GM19397 (cell line): ENCODE results near the gene SPRY4.
A peak's percentile ranks its signal among the peaks of the same experiment; 100 is the strongest.
"Not testable (repeated sequence)": the region's sequence is repeated elsewhere in the genome, so short reads cannot be mapped to it uniquely, and the experiment has no call there.

Experiments
- ATAC-seq: cut with Tn5 transposase; IDR thresholded peaks from one replicate; pipeline ENCODE4 v1.9.1; 2021; ENCODE audit warnings: mild to moderate bottlenecking, moderate library complexity; ENCODE audit not compliant: unreplicated experiment

SPRY4 gene

DNA sequence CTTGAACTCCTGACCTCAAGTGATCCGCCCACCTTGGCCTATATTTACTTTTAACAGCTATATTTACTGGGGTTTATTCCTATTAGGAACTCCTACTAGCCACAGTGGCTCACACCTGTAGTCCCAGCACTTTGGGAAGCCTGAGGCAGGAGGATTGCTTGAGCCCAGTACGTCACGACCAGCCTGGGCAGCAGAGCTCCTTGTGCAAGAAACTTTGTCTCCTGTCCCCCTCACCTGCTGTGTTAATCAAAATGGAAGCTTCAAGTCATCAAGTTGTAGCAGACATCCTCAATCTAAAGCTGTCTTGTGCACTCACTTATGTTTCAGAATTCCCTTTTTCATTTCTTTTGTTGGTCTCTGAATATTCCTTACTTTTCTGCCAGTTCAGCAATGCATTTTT, 15.0 kb upstream of the SPRY4 start:
- no peak for ATAC-seq

DNA sequence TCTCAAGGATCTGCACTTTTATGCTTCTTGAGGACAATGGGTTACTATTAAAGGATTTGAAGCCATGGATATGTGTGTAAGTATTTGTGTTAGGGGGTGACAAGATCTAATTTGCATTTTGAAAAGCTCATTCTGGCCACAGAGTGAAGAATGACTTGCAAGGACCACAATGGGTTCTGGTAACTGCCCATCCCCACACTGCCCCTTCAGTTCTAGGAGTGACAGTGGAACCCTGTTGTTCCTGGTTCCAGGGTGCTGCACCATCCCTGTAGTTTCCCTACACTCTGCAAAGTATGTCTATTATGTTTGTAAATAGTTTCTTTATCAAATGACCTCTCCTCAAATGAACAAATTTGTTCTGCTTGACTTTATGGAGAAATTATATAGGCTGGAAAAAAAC, 9.7 kb upstream of the SPRY4 start:
- no peak for ATAC-seq

DNA sequence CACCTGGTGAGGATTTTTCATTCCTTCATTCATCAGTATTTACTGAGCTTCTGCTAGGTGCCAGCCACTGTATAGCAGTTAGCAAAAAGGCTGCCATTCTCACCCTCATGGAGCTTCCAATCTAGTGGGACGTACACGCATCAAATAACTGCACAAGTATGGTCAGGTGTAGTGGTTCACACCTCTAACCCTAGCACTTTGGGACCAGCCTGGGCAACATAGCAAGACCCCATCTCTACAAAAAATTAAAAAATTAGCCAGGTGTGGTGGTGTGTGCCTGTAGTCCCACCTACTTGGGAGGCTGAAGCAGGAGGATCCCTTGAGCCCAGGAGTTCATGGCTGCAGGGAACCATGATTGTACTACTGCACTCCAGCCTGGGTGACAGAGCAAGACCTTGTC, 8.9 kb upstream of the SPRY4 start:
- ATAC-seq = not testable (repeated sequence)

DNA sequence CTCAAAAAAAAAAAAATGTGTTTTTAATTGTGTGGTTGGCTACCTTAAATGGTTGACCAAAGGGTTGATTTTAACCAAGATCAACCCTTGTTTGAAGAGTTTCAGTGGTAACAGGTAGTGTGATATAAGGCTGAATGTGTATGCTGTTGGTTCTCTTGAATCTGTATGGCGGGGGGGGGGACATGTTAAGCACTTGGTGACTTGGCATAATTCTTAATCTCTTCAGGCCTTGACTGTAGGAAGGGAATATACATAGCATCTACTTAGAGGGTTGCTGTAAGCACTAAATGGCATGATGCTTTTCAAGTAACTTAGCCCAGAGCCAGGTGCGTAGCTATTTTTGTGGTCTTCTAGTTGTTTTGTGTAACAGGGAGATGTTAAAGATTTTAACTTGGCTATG, 5.6 kb upstream of the SPRY4 start:
- no peak for ATAC-seq

DNA sequence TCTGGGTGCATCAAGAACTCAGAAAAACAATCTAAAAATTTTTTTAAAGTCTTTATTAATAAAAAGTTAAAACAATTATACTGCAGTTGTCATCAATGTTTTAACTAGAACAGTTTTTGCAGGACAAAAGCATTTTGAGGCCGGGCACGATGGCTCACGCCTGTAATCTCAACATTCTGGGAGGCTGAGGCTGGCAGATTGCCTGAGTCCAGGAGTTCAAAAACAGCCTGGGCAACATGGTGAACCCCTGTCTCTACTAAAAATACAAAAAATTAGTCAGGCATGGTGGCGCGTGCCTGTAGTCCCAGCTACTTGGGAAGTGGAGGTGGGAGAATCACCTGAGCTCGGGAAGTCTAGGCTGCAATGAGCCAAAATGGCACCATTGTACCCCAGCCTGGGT, 5.2 kb upstream of the SPRY4 start:
- ATAC-seq = no peak

DNA sequence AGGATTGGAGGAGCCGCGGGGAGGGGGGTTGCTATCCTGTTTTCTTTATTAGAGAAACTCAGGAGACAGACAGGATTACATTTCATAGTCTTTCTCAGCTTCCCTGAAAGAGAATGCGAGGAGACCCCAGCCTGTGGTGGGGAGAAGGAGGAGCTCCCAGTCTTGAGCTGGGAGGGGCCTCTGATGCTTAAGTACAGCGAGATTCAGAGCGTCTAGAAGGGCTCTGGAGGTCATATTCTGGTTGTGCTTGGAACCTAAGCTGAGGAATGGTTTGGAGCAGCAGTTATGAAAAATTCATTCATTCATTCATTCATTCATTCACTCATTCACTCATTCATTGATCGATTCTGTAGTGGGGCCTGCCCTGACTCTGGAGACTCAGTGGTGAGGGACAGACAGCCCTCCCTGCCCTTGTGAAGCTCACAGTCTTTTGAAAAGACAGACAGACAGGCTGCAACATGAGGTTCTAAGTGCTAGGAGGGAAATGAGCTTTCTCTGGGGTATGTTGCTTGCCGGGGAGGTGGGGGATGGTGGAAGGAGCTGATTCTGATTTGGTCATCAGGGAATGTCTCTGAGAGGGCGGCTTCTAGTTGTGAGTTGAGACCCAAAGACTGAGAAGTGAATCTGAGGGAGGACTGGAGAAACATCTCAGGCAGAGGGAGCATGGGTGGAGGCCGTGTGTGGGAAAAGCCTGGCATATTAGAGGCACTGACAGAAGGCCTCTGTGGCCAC, 2.5 kb upstream of the SPRY4 start:
- ATAC-seq = no peak

DNA sequence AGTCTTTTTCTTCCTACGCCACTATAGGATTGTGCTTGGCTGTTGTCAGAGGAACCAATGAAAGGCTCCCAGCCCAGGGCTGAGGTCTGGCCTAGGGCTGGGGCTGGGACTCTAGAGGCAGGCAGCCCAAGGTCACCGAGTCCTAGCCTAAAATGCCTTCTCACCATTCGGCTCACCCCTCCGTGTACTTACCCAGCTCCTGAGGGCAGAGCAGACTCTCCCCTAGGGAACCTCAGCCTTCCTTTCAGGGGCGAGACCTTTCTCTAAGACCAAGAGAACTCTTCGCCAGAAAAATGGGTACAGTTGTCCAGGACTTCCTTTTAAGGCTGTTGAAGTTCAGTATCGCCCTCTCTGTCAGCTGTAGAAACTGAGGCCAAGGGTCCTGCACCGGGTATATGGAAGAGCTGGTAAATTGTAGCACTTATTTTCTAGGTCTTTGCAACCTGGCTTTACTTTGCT, 1.7 kb upstream of the SPRY4 start:
- no peak for ATAC-seq

DNA sequence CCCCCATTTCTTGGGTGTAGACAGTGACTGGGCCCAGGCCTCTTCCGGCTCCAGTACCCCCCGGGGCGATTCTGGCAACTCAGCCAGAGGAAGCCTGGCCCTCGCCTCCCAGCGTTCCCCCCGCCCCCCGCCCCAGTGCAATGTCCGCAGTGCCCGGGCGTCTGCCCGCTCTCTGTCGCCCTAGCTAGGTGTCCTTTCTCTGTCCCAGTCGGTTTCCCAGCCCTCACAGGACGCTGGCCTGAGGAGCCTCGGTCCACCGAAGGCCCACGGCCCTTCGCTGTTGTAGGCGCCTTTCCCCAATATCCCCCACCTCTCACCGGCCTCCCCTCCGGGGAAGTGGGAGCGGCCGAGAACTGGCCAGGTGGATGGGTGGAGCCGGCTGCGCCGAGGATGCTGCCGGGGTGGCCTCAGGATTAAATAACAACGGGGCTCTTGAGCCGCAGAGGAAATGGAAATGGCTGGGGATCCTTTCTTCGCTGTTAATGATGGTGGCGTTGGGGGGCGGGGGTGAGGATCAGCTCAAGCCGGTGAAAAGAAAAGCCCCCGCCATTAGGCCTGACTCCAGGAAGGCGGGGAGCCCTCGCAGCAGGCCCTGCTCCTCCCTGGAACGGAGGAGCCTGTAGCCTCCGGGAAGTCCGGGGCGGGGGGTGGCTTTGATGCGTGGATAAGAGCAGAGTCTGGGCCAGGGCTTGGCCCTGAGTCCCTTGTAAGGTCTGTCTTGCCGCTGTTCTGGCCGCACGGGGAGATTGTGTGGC, 1.1 kb upstream of the SPRY4 start:
- ATAC-seq = no peak

DNA sequence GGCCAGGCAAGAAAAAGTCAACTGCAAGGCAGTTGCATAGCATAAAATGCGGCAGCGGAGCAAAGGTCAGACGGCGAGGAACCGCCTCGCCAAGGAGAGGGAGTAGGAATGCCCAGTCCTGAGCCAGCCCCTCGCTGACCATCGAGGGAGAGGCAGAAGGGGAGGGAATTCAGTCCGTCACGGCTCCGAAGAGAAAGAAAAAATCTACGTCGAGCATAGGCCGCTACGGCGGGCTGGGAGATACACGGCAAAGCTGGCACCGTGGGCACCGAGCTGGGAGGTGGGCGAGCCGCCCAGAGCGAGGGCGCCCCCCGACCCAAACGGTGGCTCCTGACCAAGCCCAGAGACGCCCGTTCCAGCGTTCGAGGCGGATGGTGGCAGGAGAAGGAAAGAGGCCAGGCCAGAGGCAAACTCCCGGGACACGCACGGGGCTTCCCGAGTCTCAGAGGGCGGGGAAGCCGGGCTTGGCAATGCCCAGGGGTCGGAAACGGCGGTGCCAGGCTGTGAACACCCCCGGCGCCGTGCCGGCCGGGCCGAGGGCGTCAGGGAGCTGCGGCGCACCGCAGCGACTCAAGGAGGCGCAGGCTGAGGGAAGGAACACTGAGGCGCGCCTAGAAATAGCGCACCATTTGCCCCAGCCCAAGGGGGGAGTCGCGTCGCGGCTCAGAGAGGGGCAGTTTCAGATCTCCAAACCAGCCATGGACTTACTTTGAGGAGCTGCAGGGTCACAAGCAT, 518 bp downstream of the SPRY4 start:
- peak; percentile 48 for ATAC-seq

DNA sequence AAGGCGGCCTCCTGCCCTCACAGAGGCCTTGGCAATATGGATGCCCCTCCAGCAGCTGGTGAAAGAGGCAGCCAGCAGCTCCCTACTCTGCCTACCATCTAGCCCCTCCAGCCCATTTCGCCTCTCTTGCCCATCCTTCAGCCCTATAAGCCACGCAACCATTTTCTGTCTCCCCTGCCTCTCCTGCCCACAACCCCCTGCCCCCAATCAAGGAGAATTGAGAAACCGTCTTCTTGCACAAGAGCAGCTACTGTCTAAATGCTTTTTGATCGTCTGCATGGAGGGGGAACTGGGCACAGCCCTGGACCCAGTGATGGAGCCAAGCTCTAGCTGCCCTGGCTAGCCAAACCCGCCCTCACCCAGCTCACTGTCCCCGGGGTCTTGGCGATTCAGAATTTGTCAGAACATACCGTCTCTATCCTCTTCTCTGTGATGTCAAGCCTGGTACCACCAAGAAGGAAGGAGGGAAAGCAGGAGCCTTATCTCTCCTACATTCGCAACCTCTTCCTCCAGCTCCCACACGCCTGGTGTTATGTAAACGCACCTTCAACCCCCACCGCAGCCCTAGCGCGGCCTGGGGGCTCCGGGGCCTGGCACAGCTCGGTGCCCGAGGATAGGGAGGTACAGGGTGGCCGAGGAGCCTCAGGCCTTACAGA, 1.2 kb downstream of the SPRY4 start:
- no peak for ATAC-seq

DNA sequence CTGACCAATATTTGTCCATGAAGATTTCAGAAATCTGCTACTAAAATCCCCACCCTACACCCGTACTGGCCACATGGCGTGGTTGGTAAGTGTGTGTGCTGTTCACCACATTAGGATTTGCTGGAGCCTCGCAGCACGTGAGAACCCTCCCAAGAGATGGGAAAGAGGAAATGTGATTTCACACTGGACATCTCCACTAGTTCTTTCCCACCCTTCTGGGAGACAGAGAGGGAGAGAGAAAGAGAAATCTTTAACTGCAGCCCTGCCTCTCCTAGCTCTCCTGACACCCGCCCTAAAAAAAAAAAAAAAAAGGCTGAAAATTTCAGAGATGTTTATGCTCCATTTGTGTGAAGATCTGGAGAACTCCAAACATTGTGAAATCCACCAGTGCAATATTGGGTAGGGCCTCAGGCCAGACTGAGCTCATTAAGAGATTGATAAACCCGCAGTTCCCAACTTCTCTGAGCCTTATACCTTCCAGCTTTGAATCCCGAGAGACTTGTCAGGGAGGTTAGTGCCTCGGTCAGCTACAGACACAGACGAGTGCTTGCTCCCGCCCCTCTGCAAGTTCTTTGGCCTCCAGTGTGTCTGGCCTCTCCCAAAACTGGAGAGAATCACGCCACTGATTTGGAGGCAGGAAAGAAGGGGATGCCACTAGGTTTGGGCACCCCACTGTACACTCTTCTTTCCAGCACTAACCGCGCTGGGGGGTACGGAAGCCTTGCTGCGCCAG, 1.9 kb downstream of the SPRY4 start:
- ATAC-seq = no peak

DNA sequence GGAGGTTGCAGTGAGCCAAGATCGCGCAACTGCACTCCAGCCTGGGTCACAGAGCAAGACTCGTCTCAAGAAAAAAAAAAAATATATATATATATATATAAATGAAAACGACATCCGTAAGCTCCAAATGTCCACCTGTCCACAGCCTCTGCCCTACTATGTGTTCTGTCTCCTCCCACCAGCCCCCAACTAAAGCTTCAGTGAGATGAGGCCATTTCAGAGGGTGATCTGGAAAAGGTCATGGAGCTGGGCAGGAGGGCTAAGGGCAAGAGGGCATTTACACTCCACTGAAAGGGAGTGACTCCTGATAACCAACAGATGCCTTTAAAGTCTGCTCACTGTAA, 2.4 kb downstream of the SPRY4 start:
- no peak for ATAC-seq

DNA sequence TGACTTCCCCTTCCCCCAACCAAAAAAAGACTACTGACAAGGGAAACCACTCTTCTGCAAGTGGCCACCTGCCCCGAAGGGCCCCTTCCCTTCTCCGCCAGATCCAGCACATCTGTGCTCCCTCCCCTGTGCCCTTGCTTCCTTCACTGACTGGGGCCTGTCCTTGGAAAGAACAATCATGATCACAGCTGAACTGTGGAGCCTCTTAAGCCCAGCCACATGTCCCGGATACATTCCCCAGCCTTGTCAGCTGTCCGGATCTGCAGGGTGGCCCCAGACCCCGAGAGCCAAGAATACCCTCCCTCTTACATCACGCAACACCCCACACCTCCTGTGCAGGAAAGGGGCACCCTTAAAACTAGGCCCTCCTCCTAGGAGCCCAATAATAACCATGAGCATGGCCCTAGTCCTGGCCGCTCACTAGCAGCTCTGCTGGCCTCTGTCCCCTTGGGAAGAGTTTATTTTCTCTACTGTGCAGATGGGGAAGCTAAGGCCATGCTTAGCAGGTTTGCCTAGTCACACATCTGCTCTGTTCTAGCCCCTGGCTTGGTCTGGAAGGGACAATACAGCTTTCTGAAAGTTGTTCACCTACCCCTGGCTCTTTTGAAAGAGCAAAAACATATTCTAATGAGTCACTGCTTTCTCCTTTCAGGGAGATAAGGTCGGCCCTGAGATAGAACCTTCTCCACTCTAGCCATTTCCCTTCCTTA, 3.8 kb downstream of the SPRY4 start:
- ATAC-seq = no peak

DNA sequence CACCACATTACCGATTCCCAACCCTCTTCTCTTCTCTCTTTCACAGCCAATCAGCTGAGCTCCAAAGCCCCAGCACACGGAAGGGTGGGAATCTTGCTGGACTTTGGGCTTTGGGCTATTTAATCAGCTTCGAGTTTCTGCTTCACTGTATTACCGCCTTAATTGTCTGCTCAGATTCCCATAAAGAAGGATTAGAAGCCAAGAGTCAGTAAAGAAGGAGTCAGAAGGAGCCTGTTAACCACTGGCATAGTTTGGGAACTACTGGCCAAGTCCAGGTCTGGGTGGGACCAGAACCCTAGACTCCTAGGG, 4.4 kb downstream of the SPRY4 start:
- no peak for ATAC-seq

DNA sequence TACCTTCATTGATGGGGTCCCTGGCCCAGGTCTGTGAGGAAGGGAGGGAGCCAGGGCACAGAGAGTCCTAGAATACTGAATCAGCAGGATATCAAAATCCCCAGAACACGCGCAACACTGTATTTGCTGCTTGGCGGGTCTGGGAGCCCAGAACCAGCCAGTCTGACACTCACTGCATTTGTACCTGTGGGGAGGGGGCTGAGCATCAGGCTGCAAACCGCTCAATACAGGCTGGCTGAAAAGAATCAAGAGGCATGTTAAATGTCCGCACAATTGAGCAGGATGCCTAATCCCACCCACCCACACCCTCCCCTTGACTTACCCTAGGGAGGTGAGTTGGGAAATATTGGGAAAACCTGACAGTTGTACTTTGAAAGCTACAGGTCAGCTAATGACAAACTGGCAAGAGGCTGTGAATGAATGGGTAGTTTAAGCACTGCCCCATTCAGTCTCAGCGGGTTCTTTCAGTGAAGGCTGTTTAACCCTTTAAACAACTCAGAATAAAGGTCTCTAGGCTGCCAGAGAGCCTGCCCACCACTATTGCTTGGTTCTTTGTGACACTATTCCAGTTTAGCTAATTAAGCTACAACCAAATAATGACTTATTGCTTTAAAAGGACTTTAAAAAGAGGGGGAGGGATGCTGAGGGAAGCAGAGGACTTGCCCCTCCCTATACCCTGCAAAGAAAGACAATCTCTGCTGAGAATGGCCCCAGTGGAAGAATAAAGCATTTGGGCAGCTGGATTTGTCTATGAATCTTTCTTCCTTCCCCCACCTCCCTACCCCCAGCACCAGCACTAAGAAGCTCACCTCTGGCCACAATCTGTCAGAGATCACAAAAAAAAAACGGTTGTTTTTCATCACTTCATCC, 5.0 kb downstream of the SPRY4 start:
- no peak for ATAC-seq

DNA sequence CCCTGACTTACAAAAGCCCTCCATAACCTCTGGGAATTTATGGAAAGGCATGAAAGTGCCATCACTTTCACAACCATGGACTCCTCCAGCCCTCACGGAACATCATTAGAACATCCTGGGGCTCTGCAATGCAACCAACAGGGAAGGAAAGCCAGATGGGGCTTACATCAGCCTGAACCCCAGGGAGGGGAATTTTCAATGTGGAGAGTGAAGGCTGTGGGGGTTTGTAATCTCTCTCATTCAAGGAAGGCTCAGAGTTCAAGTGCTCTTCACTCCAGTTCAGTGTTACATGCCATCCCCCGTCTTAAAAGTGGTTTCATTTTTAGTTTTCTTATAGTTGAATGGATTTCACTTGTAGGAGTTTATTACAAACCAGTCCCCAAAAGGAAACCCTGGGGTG, 5.7 kb downstream of the SPRY4 start:
- no peak for ATAC-seq

DNA sequence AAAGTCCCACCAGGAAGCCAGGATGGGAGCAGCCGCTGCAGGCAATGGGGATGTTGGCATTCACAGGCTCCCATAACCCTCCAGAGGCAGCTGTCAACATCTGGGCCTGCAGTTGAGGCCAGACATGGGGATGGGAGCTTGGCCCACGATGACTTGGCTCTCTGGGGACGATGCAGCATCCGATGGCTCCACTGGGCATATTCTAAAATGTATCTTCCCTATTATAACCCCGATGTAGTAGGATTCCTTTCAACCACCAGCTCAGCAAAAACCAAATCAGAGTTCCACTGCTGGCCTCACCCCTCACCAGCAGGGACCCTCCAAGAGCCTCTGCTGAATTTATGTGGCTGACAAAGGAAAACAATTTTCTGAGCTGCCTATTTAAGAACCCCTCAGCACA, 7.1 kb downstream of the SPRY4 start:
- ATAC-seq = no peak

DNA sequence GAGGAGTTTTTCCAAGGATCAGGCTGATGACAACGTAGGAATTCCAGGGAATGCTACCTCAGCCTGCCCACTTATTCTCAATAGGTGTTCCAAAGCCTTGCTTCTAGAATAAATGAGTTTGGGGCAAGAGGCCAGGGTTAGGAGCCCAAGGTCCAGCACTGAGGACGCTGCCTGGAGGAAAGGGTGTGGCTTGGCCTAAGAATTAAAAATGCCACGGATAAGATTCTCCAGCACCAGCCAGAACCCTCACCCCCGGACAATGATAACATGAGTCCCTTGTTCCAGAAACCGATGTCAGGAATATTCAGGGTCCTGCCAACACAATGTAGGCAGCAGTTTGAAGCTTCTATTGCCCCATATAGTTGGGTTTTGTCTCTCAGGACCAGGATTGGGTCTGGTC, 7.6 kb downstream of the SPRY4 start:
- no peak for ATAC-seq

DNA sequence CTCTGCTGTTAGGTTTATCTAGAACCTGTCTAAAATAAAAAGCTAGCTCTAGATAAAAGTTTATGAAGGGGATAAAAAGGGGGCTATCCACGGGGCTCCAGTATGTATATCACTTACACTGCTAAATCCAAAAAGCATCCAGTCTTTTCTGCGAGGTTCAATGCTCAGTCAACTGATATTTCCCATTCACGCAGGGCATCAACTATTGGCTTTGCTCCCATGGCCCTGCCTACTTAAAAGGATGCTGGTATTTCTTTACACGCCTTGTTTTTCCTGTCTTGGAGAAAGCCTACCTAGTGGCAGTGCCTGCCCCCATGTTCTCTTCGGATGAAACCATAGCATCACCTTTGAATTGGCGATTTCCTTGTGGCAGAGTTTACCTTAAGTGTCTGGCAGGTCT, 8.1 kb downstream of the SPRY4 start:
- ATAC-seq = no peak
